ENCODE measurements around the gene SIRPB2.
A peak's percentile ranks its signal among the peaks of the same experiment; 100 is the strongest.

SIRPB2 gene

DNA sequence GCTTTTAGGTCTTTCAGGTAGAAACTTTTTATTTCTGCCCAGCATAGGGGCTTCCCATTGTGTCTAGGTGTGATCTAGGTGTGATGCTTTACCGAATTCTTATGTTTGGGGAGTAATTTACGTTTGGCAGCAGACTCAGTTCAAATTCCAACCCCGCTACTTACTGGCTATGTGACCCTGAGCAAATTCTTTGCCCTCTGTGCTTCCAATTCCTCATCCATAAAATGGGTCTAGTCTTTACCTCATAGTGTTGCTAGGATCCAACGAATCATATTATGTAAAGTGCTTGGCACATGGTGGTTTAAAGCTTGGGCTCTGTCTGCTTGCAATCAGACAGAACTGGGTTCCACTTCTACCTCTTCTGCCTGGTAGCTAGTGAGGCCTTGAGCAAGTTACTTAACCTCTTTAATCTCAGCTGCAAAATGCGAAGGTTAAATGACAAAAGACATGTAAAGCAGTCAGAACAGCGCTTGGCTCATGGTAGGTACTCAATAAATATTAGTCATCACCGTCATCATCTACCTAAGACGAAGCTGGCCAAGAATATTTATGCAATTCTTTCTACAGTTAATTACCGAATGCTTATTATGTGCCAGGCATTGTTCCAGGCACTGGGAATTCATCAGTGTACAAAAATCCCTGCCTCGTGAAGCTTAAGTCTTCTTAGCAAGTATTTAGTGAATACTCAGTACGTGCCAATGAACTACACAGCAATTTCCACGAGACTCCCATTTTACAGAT, 25.6 kb downstream of the SIRPB2 start:
- Histone ChIP-seq H3K4me3 (ENCODE audit: insufficient read length, low read depth) (peak overlapping the region; percentile 91), H3K9ac (ENCODE audit: insufficient read length, low read depth) (peak overlapping the region; percentile 93), H3K27me3 (ENCODE audit: insufficient read depth, insufficient read length) (peaks cover 4% of the 10 kb centered on the region), H3K4me1 (ENCODE audit: insufficient read depth, insufficient read length) (peaks cover 5% of the 10 kb centered on the region), H3K36me3 (ENCODE audit: insufficient read depth, insufficient read length, low read length) (peaks cover 44% of the 10 kb centered on the region), H3K9me3 (ENCODE audit: insufficient read depth, low read length) (no peaks in the 10 kb centered on the region)
- TF ChIP-seq YY1 (IDR thresholded peaks at IDR 0.05; ENCODE audit: insufficient read depth, insufficient read length) (no peak), ZNF274 (IDR thresholded peaks at IDR 0.05; ENCODE audit: low read depth, low read length) (no peak), SUZ12 (IDR thresholded peaks at IDR 0.05; ENCODE audit: extremely low read depth, insufficient read depth, insufficient read length) (no peak)
- no peak for DNase-seq (ENCODE audit: low read depth, low spot score)

DNA sequence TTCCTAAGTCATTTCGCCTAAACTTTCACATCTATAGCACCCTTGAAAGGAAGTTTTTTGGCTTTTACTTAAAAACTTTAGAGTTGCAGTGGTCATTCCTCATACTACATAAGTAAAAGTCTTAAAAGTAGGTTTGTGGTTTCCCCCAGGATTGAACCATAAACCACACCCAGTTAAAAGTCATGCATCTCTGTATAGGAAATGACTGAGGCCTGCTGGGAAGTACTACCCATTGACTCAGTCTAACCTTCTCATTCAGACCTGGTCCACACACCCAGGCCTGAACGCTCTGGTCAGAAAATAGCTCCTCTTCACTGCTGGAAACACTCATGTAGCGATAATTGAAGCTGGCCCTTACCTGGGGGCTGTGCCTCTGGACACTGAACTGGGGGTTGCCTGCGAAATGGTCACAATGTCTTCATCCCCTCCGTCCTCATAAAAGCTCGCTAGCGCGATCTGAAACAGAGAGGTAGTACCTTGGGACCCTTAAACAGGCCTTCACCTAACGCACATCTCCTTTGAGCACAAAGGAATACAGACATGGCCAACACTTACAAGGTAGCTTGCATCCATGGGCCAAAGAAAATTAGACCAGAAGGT, 27.1 kb downstream of the SIRPB2 start:
- Histone ChIP-seq H3K27me3 (ENCODE audit: insufficient read depth, insufficient read length) (peaks cover 4% of the 10 kb centered on the region), H3K4me1 (ENCODE audit: insufficient read depth, insufficient read length) (peaks cover 5% of the 10 kb centered on the region)

DNA sequence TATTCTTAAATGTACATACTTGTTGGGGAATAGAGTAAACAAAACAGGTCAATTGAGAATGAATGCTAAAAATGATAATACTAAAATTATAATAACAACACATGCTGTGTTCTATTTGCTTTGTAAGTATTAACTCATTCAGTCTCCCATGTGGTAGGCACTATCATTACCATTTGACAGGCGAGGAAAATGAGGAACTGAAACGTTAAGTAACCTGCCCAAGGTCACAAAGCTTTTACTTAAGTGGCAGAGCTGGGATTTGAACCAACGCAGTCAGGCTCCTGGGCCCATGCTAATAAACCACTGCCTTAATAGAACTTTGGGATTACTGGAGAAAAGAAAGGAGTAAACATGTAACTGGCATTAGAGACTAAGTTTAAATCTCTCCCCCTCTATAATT, 28.4 kb downstream of the SIRPB2 start:
- DNase-seq (ENCODE audit: low read depth, low spot score), result no peak
- peaks cover 5% of the 10 kb centered on the region for H3K4me1 ChIP-seq (ENCODE audit: insufficient read depth, insufficient read length)
- H3K36me3 ChIP-seq (ENCODE audit: insufficient read depth, insufficient read length, low read length), result peaks cover 72% of the 10 kb centered on the region
- H3K4me3 ChIP-seq (ENCODE audit: insufficient read length, low read depth), result no peak overlapping the region
- no peaks in the 10 kb centered on the region for H3K9me3 ChIP-seq (ENCODE audit: insufficient read depth, low read length)
- TF ChIP-seq ZNF274 (IDR thresholded peaks at IDR 0.05; ENCODE audit: low read depth, low read length) (no peak), YY1 (IDR thresholded peaks at IDR 0.05; ENCODE audit: insufficient read depth, insufficient read length) (no peak), SUZ12 (IDR thresholded peaks at IDR 0.05; ENCODE audit: extremely low read depth, insufficient read depth, insufficient read length) (no peak)
- peaks cover 2% of the 10 kb centered on the region for H3K27me3 ChIP-seq (ENCODE audit: insufficient read depth, insufficient read length)
- H3K9ac ChIP-seq (ENCODE audit: insufficient read length, low read depth), result no peak overlapping the region

More for the DNA sequence above, 27.1 kb downstream of the SIRPB2 start:
- Histone ChIP-seq H3K4me3 (ENCODE audit: insufficient read length, low read depth) (no peak overlapping the region), H3K9ac (ENCODE audit: insufficient read length, low read depth) (no peak overlapping the region), H3K36me3 (ENCODE audit: insufficient read depth, insufficient read length, low read length) (peaks cover 60% of the 10 kb centered on the region), H3K9me3 (ENCODE audit: insufficient read depth, low read length) (no peaks in the 10 kb centered on the region)
- TF ChIP-seq YY1 (IDR thresholded peaks at IDR 0.05; ENCODE audit: insufficient read depth, insufficient read length), result no peak
- DNase-seq (ENCODE audit: low read depth, low spot score), result no peak

DNA sequence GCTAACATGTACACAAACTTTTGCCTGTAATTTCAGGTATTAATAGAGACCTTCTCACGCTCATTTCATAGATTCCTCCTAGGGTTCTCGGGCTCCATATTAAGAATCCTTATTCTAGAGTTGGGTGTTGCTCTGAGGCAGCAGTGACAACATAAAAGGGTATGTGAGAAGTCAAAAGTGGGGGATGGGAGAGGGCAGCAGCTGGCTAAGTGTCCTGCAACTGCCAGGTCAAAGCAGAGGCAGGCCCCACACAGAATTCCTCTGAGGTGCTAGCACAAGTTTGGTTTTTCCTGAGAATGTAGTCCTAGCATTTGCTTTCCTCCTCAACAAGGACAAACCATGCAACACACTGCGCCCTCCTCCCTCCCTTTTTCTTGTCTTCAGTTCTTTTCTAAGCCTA, 29.2 kb downstream of the SIRPB2 start:
- Histone ChIP-seq H3K27me3 (ENCODE audit: insufficient read depth, insufficient read length) (no peaks in the 10 kb centered on the region), H3K9ac (ENCODE audit: insufficient read length, low read depth) (no peak overlapping the region), H3K4me1 (ENCODE audit: insufficient read depth, insufficient read length) (peaks cover under 1% of the 10 kb centered on the region), H3K36me3 (ENCODE audit: insufficient read depth, insufficient read length, low read length) (peaks cover 80% of the 10 kb centered on the region), H3K9me3 (ENCODE audit: insufficient read depth, low read length) (no peaks in the 10 kb centered on the region), H3K4me3 (ENCODE audit: insufficient read length, low read depth) (no peak overlapping the region)
- TF ChIP-seq SUZ12 (IDR thresholded peaks at IDR 0.05; ENCODE audit: extremely low read depth, insufficient read depth, insufficient read length), result no peak
- no peak for TF ChIP-seq ZNF274 (IDR thresholded peaks at IDR 0.05; ENCODE audit: low read depth, low read length)
- TF ChIP-seq YY1 (IDR thresholded peaks at IDR 0.05; ENCODE audit: insufficient read depth, insufficient read length), result no peak
- DNase-seq (ENCODE audit: low read depth, low spot score), result no peak

DNA sequence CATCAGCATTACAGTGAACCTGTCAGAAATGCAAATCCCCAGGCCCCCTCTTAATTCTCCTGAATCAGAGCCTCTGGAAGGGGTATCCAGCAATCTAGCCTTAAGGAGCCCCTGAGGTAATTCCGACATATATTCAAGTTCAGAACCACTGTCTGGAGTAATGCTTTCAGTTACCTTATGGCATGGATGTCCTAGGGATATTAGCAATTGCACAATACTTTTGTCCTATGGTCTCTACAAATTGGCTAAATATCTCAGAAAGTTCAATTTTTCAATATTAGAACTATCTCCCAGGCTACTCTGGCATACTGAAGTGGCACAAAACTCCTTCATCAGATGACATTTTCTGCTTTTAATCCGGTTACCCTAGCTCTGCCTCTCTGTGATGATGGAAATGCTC, 30.9 kb downstream of the SIRPB2 start:
- Histone ChIP-seq H3K9me3 (ENCODE audit: insufficient read depth, low read length) (no peaks in the 10 kb centered on the region), H3K27me3 (ENCODE audit: insufficient read depth, insufficient read length) (no peaks in the 10 kb centered on the region), H3K4me3 (ENCODE audit: insufficient read length, low read depth) (no peak overlapping the region), H3K9ac (ENCODE audit: insufficient read length, low read depth) (no peak overlapping the region), H3K36me3 (ENCODE audit: insufficient read depth, insufficient read length, low read length) (peaks cover 88% of the 10 kb centered on the region), H3K4me1 (ENCODE audit: insufficient read depth, insufficient read length) (no peaks in the 10 kb centered on the region)
- TF ChIP-seq SUZ12 (IDR thresholded peaks at IDR 0.05; ENCODE audit: extremely low read depth, insufficient read depth, insufficient read length) (no peak), YY1 (IDR thresholded peaks at IDR 0.05; ENCODE audit: insufficient read depth, insufficient read length) (no peak), ZNF274 (IDR thresholded peaks at IDR 0.05; ENCODE audit: low read depth, low read length) (no peak)
- DNase-seq (ENCODE audit: low read depth, low spot score), result no peak

DNA sequence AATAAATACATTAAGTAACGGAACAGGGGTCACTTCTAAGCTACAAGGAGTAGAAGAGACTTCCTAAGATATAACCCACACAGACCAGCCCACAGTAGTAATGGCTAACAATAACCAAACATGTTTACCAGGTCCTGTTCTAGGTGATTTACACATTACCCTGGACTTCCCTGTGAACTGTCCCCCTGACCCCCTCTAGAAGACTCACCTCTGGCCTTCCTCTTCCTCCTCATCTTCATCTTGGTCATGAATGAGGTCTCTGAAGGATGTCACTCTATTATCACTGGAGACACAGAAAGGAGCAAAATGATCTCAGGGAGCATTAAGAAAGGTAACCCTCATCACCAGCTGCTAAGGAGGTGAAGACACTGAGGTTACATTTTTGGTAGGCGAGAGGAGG, 33.2 kb downstream of the SIRPB2 start:
- H3K4me1 ChIP-seq (ENCODE audit: insufficient read depth, insufficient read length), result no peaks in the 10 kb centered on the region
- H3K9ac ChIP-seq (ENCODE audit: insufficient read length, low read depth), result no peak overlapping the region
- peaks cover 18% of the 10 kb centered on the region for H3K9me3 ChIP-seq (ENCODE audit: insufficient read depth, low read length)
- no peak overlapping the region for H3K4me3 ChIP-seq (ENCODE audit: insufficient read length, low read depth)
- no peak for DNase-seq (ENCODE audit: low read depth, low spot score)
- no peaks in the 10 kb centered on the region for H3K27me3 ChIP-seq (ENCODE audit: insufficient read depth, insufficient read length)
- TF ChIP-seq ZNF274 (IDR thresholded peaks at IDR 0.05; ENCODE audit: low read depth, low read length) (no peak), SUZ12 (IDR thresholded peaks at IDR 0.05; ENCODE audit: extremely low read depth, insufficient read depth, insufficient read length) (no peak), YY1 (IDR thresholded peaks at IDR 0.05; ENCODE audit: insufficient read depth, insufficient read length) (no peak)
- H3K36me3 ChIP-seq (ENCODE audit: insufficient read depth, insufficient read length, low read length), result peaks cover 87% of the 10 kb centered on the region

DNA sequence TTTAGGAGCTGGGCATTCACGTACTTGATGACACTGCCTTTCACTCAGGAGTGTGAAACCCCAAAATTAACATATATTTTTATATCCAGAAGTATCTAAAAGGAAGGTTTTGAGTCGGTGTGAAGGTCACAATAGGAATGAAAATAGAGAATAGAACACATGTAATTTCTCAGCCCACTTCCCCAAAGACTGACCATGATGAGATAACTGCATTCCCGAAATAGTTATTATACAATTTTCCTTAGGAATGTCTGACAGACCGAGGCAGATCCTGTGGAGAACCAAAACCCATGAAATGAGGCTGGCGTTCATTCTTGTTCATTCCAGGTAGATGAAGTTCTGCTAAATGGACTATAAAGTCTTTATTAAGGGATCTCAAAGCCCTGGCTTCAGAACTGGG, 34.9 kb downstream of the SIRPB2 start:
- DNase-seq (ENCODE audit: low read depth, low spot score), result no peak
- peaks cover 91% of the 10 kb centered on the region for H3K36me3 ChIP-seq (ENCODE audit: insufficient read depth, insufficient read length, low read length)
- no peak overlapping the region for H3K4me3 ChIP-seq (ENCODE audit: insufficient read length, low read depth)
- H3K4me1 ChIP-seq (ENCODE audit: insufficient read depth, insufficient read length), result no peaks in the 10 kb centered on the region
- no peak for TF ChIP-seq ZNF274 (IDR thresholded peaks at IDR 0.05; ENCODE audit: low read depth, low read length)
- no peak for TF ChIP-seq SUZ12 (IDR thresholded peaks at IDR 0.05; ENCODE audit: extremely low read depth, insufficient read depth, insufficient read length)
- TF ChIP-seq YY1 (IDR thresholded peaks at IDR 0.05; ENCODE audit: insufficient read depth, insufficient read length), result no peak
- no peaks in the 10 kb centered on the region for H3K27me3 ChIP-seq (ENCODE audit: insufficient read depth, insufficient read length)
- H3K9me3 ChIP-seq (ENCODE audit: insufficient read depth, low read length), result peaks cover 35% of the 10 kb centered on the region
- no peak overlapping the region for H3K9ac ChIP-seq (ENCODE audit: insufficient read length, low read depth)

Data from NT2/D1 (cell line).